ENCODE measurements around the gene PGAP1.

PGAP1 gene

GRCh38 chr2:196926562-196927375 is at the start of gene PGAP1:
PGAP1 (minus strand) TSS chr2:196926707; CDS start chr2:196926616, 91 bp downstream.
- peak; percentile 90 for FAIRE-seq
- DNase-seq (ENCODE audit: extremely low spot score, insufficient read length, low read depth): peak; percentile 84

GRCh38 chr2:196974970-196975369 is 48.5 kb upstream of the PGAP1 start:
- DNase-seq (ENCODE audit: extremely low spot score, insufficient read length, low read depth) (no peak), FAIRE-seq (no peak)

GRCh38 chr2:196971574-196972279 is 45.2 kb upstream of the PGAP1 start:
- FAIRE-seq (no peak), DNase-seq (ENCODE audit: extremely low spot score, insufficient read length, low read depth) (no peak)

- FAIRE-seq (peak; percentile 57), DNase-seq (ENCODE audit: extremely low spot score, insufficient read length, low read depth) (no peak)
Observed at GRCh38 chr2:196970099-196970498, 43.6 kb upstream of the PGAP1 start.

GRCh38 chr2:196968516-196968915 is 42.0 kb upstream of the PGAP1 start:
- no peak for FAIRE-seq
- DNase-seq (ENCODE audit: extremely low spot score, insufficient read length, low read depth): no peak

- DNase-seq (ENCODE audit: extremely low spot score, insufficient read length, low read depth) (no peak), FAIRE-seq (no peak)
Observed at GRCh38 chr2:196967775-196968174, 41.3 kb upstream of the PGAP1 start.

GRCh38 chr2:196967116-196967515 is 40.6 kb upstream of the PGAP1 start:
- DNase-seq (ENCODE audit: extremely low spot score, insufficient read length, low read depth): no peak

GRCh38 chr2:196966061-196966460 is 39.6 kb upstream of the PGAP1 start:
- DNase-seq (ENCODE audit: extremely low spot score, insufficient read length, low read depth) (no peak), FAIRE-seq (no peak)

More at GRCh38 chr2:196967116-196967515, 40.6 kb upstream of the PGAP1 start:
- no peak for FAIRE-seq

- no peak for FAIRE-seq
- no peak for DNase-seq (ENCODE audit: extremely low spot score, insufficient read length, low read depth)
Observed at GRCh38 chr2:196965651-196966050, 39.1 kb upstream of the PGAP1 start.

GRCh38 chr2:196963961-196964360 is 37.5 kb upstream of the PGAP1 start:
- no peak for DNase-seq (ENCODE audit: extremely low spot score, insufficient read length, low read depth)
- no peak for FAIRE-seq

- FAIRE-seq: no peak
- DNase-seq (ENCODE audit: extremely low spot score, insufficient read length, low read depth): no peak
Observed at GRCh38 chr2:196963043-196963442, 36.5 kb upstream of the PGAP1 start.

- FAIRE-seq: no peak
- no peak for DNase-seq (ENCODE audit: extremely low spot score, insufficient read length, low read depth)
Observed at GRCh38 chr2:196962325-196962724, 35.8 kb upstream of the PGAP1 start.

GRCh38 chr2:196961889-196962288 is 35.4 kb upstream of the PGAP1 start:
- DNase-seq (ENCODE audit: extremely low spot score, insufficient read length, low read depth): peak; percentile 7
- FAIRE-seq: peak; percentile 83

GRCh38 chr2:196959734-196960338 is 33.3 kb upstream of the PGAP1 start:
- DNase-seq (ENCODE audit: extremely low spot score, insufficient read length, low read depth): no peak
- FAIRE-seq: no peak

- FAIRE-seq: no peak
- no peak for DNase-seq (ENCODE audit: extremely low spot score, insufficient read length, low read depth)
Observed at GRCh38 chr2:196959281-196959680, 32.8 kb upstream of the PGAP1 start.

GRCh38 chr2:196957881-196958525 is 31.5 kb upstream of the PGAP1 start:
- DNase-seq (ENCODE audit: extremely low spot score, insufficient read length, low read depth) (no peak), FAIRE-seq (no peak)

GRCh38 chr2:196957442-196957841 is 30.9 kb upstream of the PGAP1 start:
- no peak for FAIRE-seq
- no peak for DNase-seq (ENCODE audit: extremely low spot score, insufficient read length, low read depth)

GRCh38 chr2:196956069-196956468 is 29.6 kb upstream of the PGAP1 start:
- no peak for FAIRE-seq

GRCh38 chr2:196955036-196955435 is 28.5 kb upstream of the PGAP1 start:
- DNase-seq (ENCODE audit: extremely low spot score, insufficient read length, low read depth): no peak
- no peak for FAIRE-seq

More at GRCh38 chr2:196956069-196956468, 29.6 kb upstream of the PGAP1 start:
- DNase-seq (ENCODE audit: extremely low spot score, insufficient read length, low read depth): no peak

- DNase-seq (ENCODE audit: extremely low spot score, insufficient read length, low read depth) (no peak), FAIRE-seq (no peak)
Observed at GRCh38 chr2:196954001-196954400, 27.5 kb upstream of the PGAP1 start.

All from GM18507 (cell line).